ENCODE measurements around the gene IKBKE. TPM values are rescaled to one million over a fixed set of nuclear protein-coding genes. Genes with fewer than 3 reads are reported as not detected.

The IKBKE gene
- total RNA-seq, 1 experiment from 2014 or later, result 36.0 TPM

DNA sequence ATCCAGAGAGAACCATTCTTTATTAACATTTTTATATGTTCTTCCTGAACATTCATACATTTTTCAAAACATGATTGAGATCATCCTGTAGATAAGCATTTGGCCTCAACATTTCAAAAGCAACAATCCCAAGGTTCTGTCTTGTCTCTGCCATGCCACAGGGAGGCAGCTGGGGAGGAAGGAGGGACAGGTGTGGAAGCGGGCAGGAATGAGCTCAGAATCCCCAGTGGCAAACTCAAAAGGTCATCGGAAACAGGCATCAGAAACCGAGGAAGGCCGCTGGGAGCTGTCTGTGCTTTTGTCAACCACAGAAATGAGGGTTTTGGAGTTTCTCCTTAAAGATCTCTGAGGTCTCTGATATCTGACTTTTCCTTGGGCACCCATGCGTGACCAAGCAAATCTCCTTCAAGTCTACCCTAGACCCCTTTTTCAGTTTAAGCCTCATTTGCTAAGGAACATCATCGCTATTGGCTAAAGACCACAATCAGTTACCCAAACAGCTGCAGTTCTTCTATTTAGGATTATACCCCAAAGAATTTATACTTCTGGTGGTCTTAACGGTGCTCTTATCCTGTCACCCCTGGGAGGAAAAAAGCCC lies 71.1 kb downstream of the IKBKE start:
- no peaks in the 10 kb centered on the region for H3K79me2 ChIP-seq (ENCODE audit: low read length)
- no peak overlapping the region for H3K9ac ChIP-seq (ENCODE audit: low read length)
- no peak overlapping the region for H2AFZ ChIP-seq (ENCODE audit: low read length)
- H3K27ac ChIP-seq (ENCODE audit: low read length), result no peak overlapping the region
- no peak overlapping the region for H3K4me3 ChIP-seq (ENCODE audit: low read length)
- no peak overlapping the region for H3K4me2 ChIP-seq (ENCODE audit: low read depth, low read length, poor library complexity, severe bottlenecking)
- no peak for DNase-seq
- no peaks in the 10 kb centered on the region for H3K9me3 ChIP-seq (ENCODE audit: low read length)
- no peaks in the 10 kb centered on the region for H3K9me2 ChIP-seq (replicated peaks; ENCODE audit: insufficient read depth, low read length)
- no peaks in the 10 kb centered on the region for H3K27me3 ChIP-seq (ENCODE audit: low read length)
- no peaks in the 10 kb centered on the region for H3K36me3 ChIP-seq (ENCODE audit: insufficient read depth, low read length)
- H3K4me1 ChIP-seq (ENCODE audit: low read length), result no peaks in the 10 kb centered on the region; the same call in 1 of the 2 replicates
- H4K20me1 ChIP-seq (ENCODE audit: insufficient read depth, low read depth, low read length), result no peaks in the 10 kb centered on the region

- no peak overlapping the region for H3K9ac ChIP-seq (ENCODE audit: low read length)
- peak; percentile 92 for DNase-seq
- no peaks in the 10 kb centered on the region for H3K9me3 ChIP-seq (ENCODE audit: low read length)
- no peaks in the 10 kb centered on the region for H3K9me2 ChIP-seq (replicated peaks; ENCODE audit: insufficient read depth, low read length)
- H3K4me1 ChIP-seq (ENCODE audit: low read length), result no peaks in the 10 kb centered on the region
- no peaks in the 10 kb centered on the region for H3K27me3 ChIP-seq (ENCODE audit: low read length)
- H3K79me2 ChIP-seq (ENCODE audit: low read length), result no peaks in the 10 kb centered on the region
- no peak overlapping the region for H3K27ac ChIP-seq (ENCODE audit: low read length)
- no peak overlapping the region for H2AFZ ChIP-seq (ENCODE audit: low read length)
- no peaks in the 10 kb centered on the region for H4K20me1 ChIP-seq (ENCODE audit: insufficient read depth, low read depth, low read length)
- no peaks in the 10 kb centered on the region for H3K36me3 ChIP-seq (ENCODE audit: insufficient read depth, low read length)
- H3K4me3 ChIP-seq (ENCODE audit: low read length), result no peak overlapping the region
- H3K4me2 ChIP-seq (ENCODE audit: low read depth, low read length, poor library complexity, severe bottlenecking), result no peak overlapping the region
Measured at GRCh38 chr1:206544562-206545257, 74.4 kb downstream of the IKBKE start.

DNA sequence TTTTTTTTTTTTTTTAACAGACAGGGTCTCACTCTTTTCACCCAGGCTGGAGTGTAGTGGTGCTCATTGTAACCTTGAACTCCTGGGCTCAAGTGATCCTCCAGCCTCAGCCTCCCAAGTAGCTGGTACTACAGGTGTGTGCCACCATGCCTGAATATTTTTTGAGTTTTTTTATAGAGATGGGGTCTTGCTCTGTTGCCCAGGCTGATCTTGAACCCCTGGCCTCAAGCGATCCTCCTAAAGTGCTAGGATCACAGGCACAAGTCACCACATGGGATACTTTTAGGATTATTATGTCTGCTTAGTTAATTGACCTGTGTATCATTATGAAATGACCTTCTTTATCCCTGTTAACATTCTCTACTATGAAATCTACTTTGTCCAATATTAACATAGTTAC lies 75.1 kb downstream of the IKBKE start:
- Histone ChIP-seq H3K9me3 (ENCODE audit: low read length) (no peaks in the 10 kb centered on the region), H3K79me2 (ENCODE audit: low read length) (no peaks in the 10 kb centered on the region), H3K27ac (ENCODE audit: low read length) (no peak overlapping the region), H3K4me3 (ENCODE audit: low read length) (no peak overlapping the region), H3K36me3 (ENCODE audit: insufficient read depth, low read length) (no peaks in the 10 kb centered on the region), H3K27me3 (ENCODE audit: low read length) (no peaks in the 10 kb centered on the region), H4K20me1 (ENCODE audit: insufficient read depth, low read depth, low read length) (no peaks in the 10 kb centered on the region), H2AFZ (ENCODE audit: low read length) (no peak overlapping the region), H3K4me1 (ENCODE audit: low read length) (no peaks in the 10 kb centered on the region), H3K9ac (ENCODE audit: low read length) (no peak overlapping the region), H3K9me2 (replicated peaks; ENCODE audit: insufficient read depth, low read length) (no peaks in the 10 kb centered on the region), H3K4me2 (ENCODE audit: low read depth, low read length, poor library complexity, severe bottlenecking) (no peak overlapping the region)
- DNase-seq, result no peak

Small RNAs within 50 kb of the gene (small RNA-seq; reads per million reads assigned to genes)
- gene MIR6769B, result not detected

Other genes starting within 250 kb of the IKBKE start
- 27.2 and 29.5 TPM in 2 replicates for gene RASSF5, start 37.1 kb downstream of the IKBKE start, total RNA-seq (2014; rRNA removed; shearing (Covaris generic); ENCODE audit: low replicate concordance)
- 51.8 and 106 TPM in 2 replicates for gene EIF2D, start 142.0 kb downstream of the IKBKE start, total RNA-seq (2014; rRNA removed; shearing (Covaris generic); ENCODE audit: low replicate concordance)
- 0.93 and 2.4 TPM in 2 replicates for gene DYRK3, start 165.1 kb downstream of the IKBKE start, total RNA-seq (2014; rRNA removed; shearing (Covaris generic); ENCODE audit: low replicate concordance)
- 19.8 and 25.1 TPM in 2 replicates for gene MAPKAPK2, start 214.4 kb downstream of the IKBKE start, total RNA-seq (2014; rRNA removed; shearing (Covaris generic); ENCODE audit: low replicate concordance)

Measured in Karpas-422 (cell line).